ENCODE data around the gene INPP4B. TPM values are rescaled to one million over a fixed set of nuclear protein-coding genes. Genes with fewer than 3 reads are reported as not detected.
A peak's percentile ranks its signal among the peaks of the same experiment; 100 is the strongest.

The INPP4B gene
- total RNA-seq, 1 experiment from 2014 or later, result 14.3 TPM

DNA sequence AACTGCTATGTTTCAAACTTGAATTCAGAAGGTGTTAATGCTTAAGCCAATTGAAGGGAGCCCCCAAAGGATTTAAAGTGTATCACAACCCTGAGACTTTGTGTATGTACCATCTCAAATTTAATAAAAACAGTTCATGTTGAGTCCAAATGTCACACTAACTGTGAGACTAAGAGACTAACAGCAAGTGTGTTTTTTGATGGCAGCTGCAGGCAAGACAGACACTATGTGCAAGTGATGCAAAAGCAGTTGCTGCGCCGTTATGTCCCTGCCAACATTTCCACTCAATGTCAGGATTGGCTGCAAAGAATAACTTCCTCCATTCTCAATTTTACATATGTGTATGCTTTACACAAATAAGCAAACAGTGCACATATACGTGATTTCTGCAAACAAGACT is 615.1 kb downstream of the INPP4B start:
- no peak overlapping the region for H3K9ac ChIP-seq (ENCODE audit: low read length)
- no peak overlapping the region for H3K4me2 ChIP-seq (ENCODE audit: low read length)
- H3K9me2 ChIP-seq (ENCODE audit: insufficient read depth), result no peaks in the 10 kb centered on the region
- intact Hi-C loops (cut with micrococcal nuclease), result no loop called here
- ChIA-PET POLR2A (no interaction called here), RAD21 (ENCODE audit: low non-redundant PET in 1 of 2, low total read pairs in 2 of 2, uncharacterized antibody in 2 of 2, unreplicated experiment in 2 of 2) (no interaction called here), CTCF (no interaction called here)
- no peaks in the 10 kb centered on the region for H3K9me3 ChIP-seq (ENCODE audit: control insufficient read depth in 1 of 2, insufficient read depth in 1 of 2, low read depth in 1 of 2, low read length in 2 of 2)
- DNase-seq (ENCODE audit: low read depth, low spot score), result no peak
- no peak for ATAC-seq
- no peak overlapping the region for H2AFZ ChIP-seq (ENCODE audit: low read depth, low read length, poor library complexity, severe bottlenecking)
- H3K27ac ChIP-seq (ENCODE audit: low read depth, low read length), result no peak overlapping the region
- no peaks in the 10 kb centered on the region for H3K4me1 ChIP-seq (ENCODE audit: control insufficient read depth in 1 of 2, insufficient read depth in 2 of 2, low read length in 2 of 2)
- H3K79me2 ChIP-seq (ENCODE audit: insufficient read depth, low read length), result no peaks in the 10 kb centered on the region
- BruUV-seq (replicated peaks), result no TSS peak
- no peaks in the 10 kb centered on the region for H3K27me3 ChIP-seq (ENCODE audit: insufficient read depth, low read length)
- H3K4me3 ChIP-seq (replicated peaks in 1 of 2; ENCODE audit: low read depth in 1 of 2, low read length in 2 of 2), result no peak overlapping the region
- no peaks in the 10 kb centered on the region for H4K20me1 ChIP-seq (ENCODE audit: insufficient read depth)
- H3K36me3 ChIP-seq (ENCODE audit: control insufficient read depth in 1 of 2, insufficient read depth in 2 of 2, low read length in 2 of 2), result no peaks in the 10 kb centered on the region
- TF ChIP-seq SIN3A (IDR thresholded peaks at IDR 0.05; ENCODE audit: low read depth), result no peak
- TF ChIP-seq, protein P1, sequence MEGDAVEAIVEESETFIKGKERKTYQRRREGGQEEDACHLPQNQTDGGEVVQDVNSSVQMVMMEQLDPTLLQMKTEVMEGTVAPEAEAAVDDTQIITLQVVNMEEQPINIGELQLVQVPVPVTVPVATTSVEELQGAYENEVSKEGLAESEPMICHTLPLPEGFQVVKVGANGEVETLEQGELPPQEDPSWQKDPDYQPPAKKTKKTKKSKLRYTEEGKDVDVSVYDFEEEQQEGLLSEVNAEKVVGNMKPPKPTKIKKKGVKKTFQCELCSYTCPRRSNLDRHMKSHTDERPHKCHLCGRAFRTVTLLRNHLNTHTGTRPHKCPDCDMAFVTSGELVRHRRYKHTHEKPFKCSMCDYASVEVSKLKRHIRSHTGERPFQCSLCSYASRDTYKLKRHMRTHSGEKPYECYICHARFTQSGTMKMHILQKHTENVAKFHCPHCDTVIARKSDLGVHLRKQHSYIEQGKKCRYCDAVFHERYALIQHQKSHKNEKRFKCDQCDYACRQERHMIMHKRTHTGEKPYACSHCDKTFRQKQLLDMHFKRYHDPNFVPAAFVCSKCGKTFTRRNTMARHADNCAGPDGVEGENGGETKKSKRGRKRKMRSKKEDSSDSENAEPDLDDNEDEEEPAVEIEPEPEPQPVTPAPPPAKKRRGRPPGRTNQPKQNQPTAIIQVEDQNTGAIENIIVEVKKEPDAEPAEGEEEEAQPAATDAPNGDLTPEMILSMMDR (IDR thresholded peaks at IDR 0.05 in 2 of 3, conservative IDR thresholded peaks at IDR 0.05 in 1 of 3; ENCODE audit: borderline replicate concordance in 1 of 3, insufficient read depth in 1 of 3, low read depth in 2 of 3, low read length in 2 of 3), result peak in 1 of 3 experiments; percentile 27; a peak in 2 of 6 replicates
- no peak for TF ChIP-seq MAX (IDR thresholded peaks at IDR 0.05)

DNA sequence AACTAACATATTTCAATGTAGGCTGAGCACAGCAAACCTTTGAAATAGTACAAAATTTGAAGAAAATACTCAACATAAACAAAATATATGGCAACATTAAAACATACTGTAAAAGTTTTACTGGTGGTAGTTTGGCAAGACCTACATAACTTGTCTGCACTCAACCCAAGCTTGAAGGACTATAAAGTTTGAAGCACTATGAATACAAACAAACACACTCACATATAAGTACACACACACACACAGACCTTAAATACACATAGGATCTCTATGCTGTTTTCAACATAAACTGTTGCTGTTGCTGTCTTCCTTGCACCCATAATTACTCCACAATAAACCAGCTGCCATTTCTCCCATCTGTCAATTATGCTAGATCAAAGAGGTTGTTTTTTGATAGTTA is 620.1 kb downstream of the INPP4B start:
- Histone ChIP-seq H3K9me3 (ENCODE audit: control insufficient read depth in 1 of 2, insufficient read depth in 1 of 2, low read depth in 1 of 2, low read length in 2 of 2) (no peaks in the 10 kb centered on the region), H3K9me2 (ENCODE audit: insufficient read depth) (no peaks in the 10 kb centered on the region), H3K4me3 (replicated peaks in 1 of 2; ENCODE audit: low read depth in 1 of 2, low read length in 2 of 2) (no peak overlapping the region), H3K79me2 (ENCODE audit: insufficient read depth, low read length) (no peaks in the 10 kb centered on the region), H3K27me3 (ENCODE audit: insufficient read depth, low read length) (no peaks in the 10 kb centered on the region), H3K4me1 (ENCODE audit: control insufficient read depth in 1 of 2, insufficient read depth in 2 of 2, low read length in 2 of 2) (0 out of 4 replicates have a peak, but pooled peaks cover 0 to 3% of the 10 kb centered on the region in 2 experiments), H3K36me3 (ENCODE audit: control insufficient read depth in 1 of 2, insufficient read depth in 2 of 2, low read length in 2 of 2) (no peaks in the 10 kb centered on the region), H3K27ac (ENCODE audit: low read depth, low read length) (no peak overlapping the region), H3K4me2 (ENCODE audit: low read length) (no peak overlapping the region), H4K20me1 (ENCODE audit: insufficient read depth) (no peaks in the 10 kb centered on the region), H2AFZ (ENCODE audit: low read depth, low read length, poor library complexity, severe bottlenecking) (no peak overlapping the region), H3K9ac (ENCODE audit: low read length) (no peak overlapping the region)
- TF ChIP-seq JUND (IDR thresholded peaks at IDR 0.05) (no peak), TCF7L2 (IDR thresholded peaks at IDR 0.05; ENCODE audit: borderline replicate concordance, extremely low read depth, insufficient read depth, insufficient read length) (no peak), SP1 (IDR thresholded peaks at IDR 0.05; ENCODE audit: low read depth) (no peak)
- ATAC-seq (no peak), DNase-seq (ENCODE audit: low read depth, low spot score) (no peak)
- RAD21 ChIA-PET (ENCODE audit: low non-redundant PET in 1 of 2, low total read pairs in 2 of 2, uncharacterized antibody in 2 of 2, unreplicated experiment in 2 of 2), result no interaction called here
- BruUV-seq (replicated peaks), result no TSS peak
- intact Hi-C loops (cut with micrococcal nuclease), result no loop called here
- POLR2A ChIA-PET, result no interaction called here
- CTCF ChIA-PET, result no interaction called here
